Neural cell (in vitro differentiated cells): ENCODE data around the gene ELANE. TPM values are rescaled to one million over a fixed set of nuclear protein-coding genes. Genes with fewer than 3 reads are reported as not detected.

ENCODE experiments used
- H2AFZ ChIP-seq: fragments of 200-600, 300-800 bp; sonication (generic), shearing (Covaris generic); 2 replicates; pipeline ENCODE4 v1.6.0; 2014; ENCODE audit warnings: low read depth, mild to moderate bottlenecking, antibody characterized with exemption, low read length, moderate library complexity
- H3F3A ChIP-seq: fragments of 200-600 bp; shearing (Covaris generic); 2 replicates; pipeline ENCODE4 v1.6.1; 2016; ENCODE audit warnings: mild to moderate bottlenecking, moderate library complexity, mixed read lengths, antibody characterized with exemption, low read length; ENCODE audit not compliant: insufficient read depth, poor library complexity, severe bottlenecking
- H3K27ac ChIP-seq: fragments of 200-600, 300-800 bp; sonication (generic), shearing (Covaris generic); 2 replicates; pipeline ENCODE4 v1.5.1; 2014; ENCODE audit warnings: mild to moderate bottlenecking, low read length, moderate library complexity
- H3K27me3 ChIP-seq: fragments of 300-800, 200-600 bp; sonication (generic), shearing (Covaris generic); 2 replicates; pipeline ENCODE4 v1.6.0; 2014; ENCODE audit warnings: mild to moderate bottlenecking, low read depth, low read length, moderate library complexity; ENCODE audit not compliant: insufficient read depth
- H3K36me3 ChIP-seq: fragments of 300-800, 200-600 bp; sonication (generic), shearing (Covaris generic); 2 replicates; pipeline ENCODE4 v1.5.1; 2014; ENCODE audit warnings: mild to moderate bottlenecking, antibody characterized with exemption, low read length, moderate library complexity; ENCODE audit not compliant: insufficient read depth
- H3K4me2 ChIP-seq: fragments of 300-800, 200-600 bp; sonication (generic), shearing (Covaris generic); 2 replicates; pipeline ENCODE4 v1.6.0; 2014; ENCODE audit warnings: mild to moderate bottlenecking, low read length
- H3K4me3 ChIP-seq: fragments of 300-800, 200-600 bp; sonication (generic), shearing (Covaris generic); 2 replicates; pipeline ENCODE4 v1.5.1; 2014; ENCODE audit warnings: mild to moderate bottlenecking, low read length, moderate library complexity
- H3K79me2 ChIP-seq: fragments of 200-600 bp; shearing (Covaris generic); replicated peaks from 2 replicates; pipeline ENCODE4 v1.6.0; 2014; ENCODE audit warnings: mild to moderate bottlenecking, low read length, moderate library complexity; ENCODE audit not compliant: insufficient read depth
- H3K9ac ChIP-seq: fragments of 300-800, 200-600 bp; sonication (generic), shearing (Covaris generic); 2 replicates; pipeline ENCODE4 v1.6.1; 2016; ENCODE audit warnings: mild to moderate bottlenecking, low read length, mixed read lengths
- H3K9me2 ChIP-seq: fragments of 200-600 bp; shearing (Covaris generic); 2 replicates; pipeline ENCODE4 v1.6.1; 2016; ENCODE audit warnings: mild to moderate bottlenecking, low read length, mixed read lengths; ENCODE audit not compliant: insufficient read depth
- H3K9me3 ChIP-seq: fragments of 200-600, 300-800 bp; sonication (generic), shearing (Covaris generic); 2 replicates; pipeline ENCODE4 v1.6.1; 2016; ENCODE audit warnings: mild to moderate bottlenecking, mixed run types, low read length, moderate library complexity, mixed read lengths
- H4K20me1 ChIP-seq: fragments of 200-600 bp; shearing (Covaris generic); 2 replicates; pipeline ENCODE4 v1.6.1; 2016; ENCODE audit warnings: mild to moderate bottlenecking, mixed run types; ENCODE audit not compliant: insufficient read depth
- CTCF ChIP-seq: fragments of 450-650 bp; IDR thresholded peaks from 2 replicates; pipeline ENCODE4 v1.5.1; 2014; ENCODE audit warnings: antibody characterized with exemption, mild to moderate bottlenecking, moderate library complexity; ENCODE audit not compliant: poor library complexity, severe bottlenecking
- EP300 ChIP-seq: fragments of 450-650 bp; conservative IDR thresholded peaks from 2 replicates; pipeline ENCODE4 v1.6.1; 2014; ENCODE audit warnings: antibody characterized with exemption, mild to moderate bottlenecking, moderate library complexity; ENCODE audit not compliant: poor library complexity, severe bottlenecking
- EZH2 ChIP-seq: fragments of 200-600, 300-800 bp; shearing (Covaris generic), sonication (generic); IDR thresholded peaks from 2 replicates; pipeline ENCODE4 v1.6.1; 2014; ENCODE audit warnings: antibody characterized with exemption, low read length, borderline replicate concordance, mild to moderate bottlenecking; ENCODE audit not compliant: insufficient read depth, poor library complexity, severe bottlenecking
- MXI1 ChIP-seq: fragments of 450-650 bp; conservative IDR thresholded peaks from 2 replicates; pipeline ENCODE4 v1.6.1; 2014; ENCODE audit warnings: antibody characterized with exemption, mild to moderate bottlenecking; ENCODE audit not compliant: poor library complexity, severe bottlenecking
- POLR2AphosphoS5 ChIP-seq: IDR thresholded peaks from 2 replicates; pipeline ENCODE4 v1.6.1; 2012
- RAD21 ChIP-seq: fragments of 450-650 bp; conservative IDR thresholded peaks from 2 replicates; pipeline ENCODE4 v1.6.1; 2014; ENCODE audit warnings: antibody characterized with exemption, mild to moderate bottlenecking, moderate library complexity
- REST ChIP-seq: IDR thresholded peaks from 2 replicates; pipeline ENCODE4 v1.6.1; 2012; ENCODE audit warnings: borderline replicate concordance
- SMC3 ChIP-seq: fragments of 450-650 bp; conservative IDR thresholded peaks from 2 replicates; pipeline ENCODE4 v1.6.1; 2014; ENCODE audit warnings: antibody characterized with exemption, mild to moderate bottlenecking, moderate library complexity; ENCODE audit not compliant: poor library complexity
- TAF1 ChIP-seq: IDR thresholded peaks from 2 replicates; pipeline ENCODE4 v1.6.1; 2012; ENCODE audit warnings: low read depth
- polyA plus RNA-seq: library from polyadenylated mRNA; depleted of rRNA; stranded (reverse); fragments of >200 nt; gene quantifications from 2 replicates; pipeline ENCODE4 v1.2.3, GENCODE V29; 2014

Gene ELANE
- polyA plus RNA-seq, 1 donor from 2014 or later = not detected

GRCh38 chr19:843836-844545 lies 8.1 kb upstream of the ELANE start:
- no peak overlapping the region for H2AFZ ChIP-seq
- no peak overlapping the region for H3K27ac ChIP-seq
- peak overlapping the region; percentile 38 for H3K4me3 ChIP-seq
- H3K79me2 ChIP-seq = no peaks in the 10 kb centered on the region
- H3K9me2 ChIP-seq = no peaks in the 10 kb centered on the region
- no peaks in the 10 kb centered on the region for H4K20me1 ChIP-seq
- H3K9ac ChIP-seq = no peak overlapping the region
- TF ChIP-seq RAD21 (no peak), POLR2AphosphoS5 (no peak), REST (no peak), CTCF (no peak), MXI1 (no peak), EP300 (no peak), SMC3 (no peak), TAF1 (no peak), EZH2 (no peak)
- no peaks in the 10 kb centered on the region for H3K9me3 ChIP-seq
- peaks cover 15% of the 10 kb centered on the region for H3K27me3 ChIP-seq
- no peak overlapping the region for H3K4me2 ChIP-seq
- no peaks in the 10 kb centered on the region for H3K36me3 ChIP-seq
- H3F3A ChIP-seq = no peaks in the 10 kb centered on the region

- H3K9ac ChIP-seq = no peak overlapping the region
- H3K4me2 ChIP-seq = no peak overlapping the region
- H3K27me3 ChIP-seq = peaks cover 15% of the 10 kb centered on the region
- no peaks in the 10 kb centered on the region for H3K79me2 ChIP-seq
- H3K27ac ChIP-seq = no peak overlapping the region
- no peaks in the 10 kb centered on the region for H3K9me3 ChIP-seq
- no peak overlapping the region for H3K4me3 ChIP-seq
- no peak overlapping the region for H2AFZ ChIP-seq
- no peaks in the 10 kb centered on the region for H4K20me1 ChIP-seq
- TF ChIP-seq POLR2AphosphoS5 (no peak), EZH2 (no peak), SMC3 (no peak)
- H3F3A ChIP-seq = no peaks in the 10 kb centered on the region
- no peaks in the 10 kb centered on the region for H3K36me3 ChIP-seq
- H3K9me2 ChIP-seq = no peaks in the 10 kb centered on the region
These were observed 7.5 kb upstream of the ELANE start for GRCh38 chr19:844546-844971.
